NCI-H2029 treated with DMSO at 0.1 percent for 48 hours (cell line): ENCODE measurements around the gene SLC2A1.
"Not testable (repeated sequence)": the region's sequence is repeated elsewhere in the genome, so short reads cannot be mapped to it uniquely, and the experiment has no call there.

ENCODE experiments used
- DNase-seq: peaks from one replicate; lab custom pipeline; 2025; lab: John Stamatoyannopoulos, UW

The SLC2A1 gene

DNA sequence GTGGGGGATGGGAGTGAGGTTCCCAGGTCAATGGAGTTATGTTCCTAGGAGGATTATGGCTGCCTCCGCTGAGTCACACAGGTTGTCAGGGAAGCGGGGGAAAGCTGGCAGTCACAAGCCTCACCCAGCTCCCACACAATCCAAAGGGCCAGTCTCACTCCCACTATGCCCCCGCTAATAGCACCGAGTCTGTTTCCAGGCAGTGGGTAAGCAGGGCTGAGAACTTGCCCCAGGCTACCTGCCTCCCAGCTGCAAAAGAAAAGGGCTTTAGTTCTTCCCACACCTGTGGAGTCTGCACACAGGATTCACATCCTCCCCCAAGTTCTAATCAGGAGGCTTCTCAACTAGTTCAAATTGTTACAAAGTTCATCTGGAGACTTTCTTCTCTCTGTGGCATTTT, 58.7 kb downstream of the SLC2A1 start:
- not testable (repeated sequence) for DNase-seq

DNA sequence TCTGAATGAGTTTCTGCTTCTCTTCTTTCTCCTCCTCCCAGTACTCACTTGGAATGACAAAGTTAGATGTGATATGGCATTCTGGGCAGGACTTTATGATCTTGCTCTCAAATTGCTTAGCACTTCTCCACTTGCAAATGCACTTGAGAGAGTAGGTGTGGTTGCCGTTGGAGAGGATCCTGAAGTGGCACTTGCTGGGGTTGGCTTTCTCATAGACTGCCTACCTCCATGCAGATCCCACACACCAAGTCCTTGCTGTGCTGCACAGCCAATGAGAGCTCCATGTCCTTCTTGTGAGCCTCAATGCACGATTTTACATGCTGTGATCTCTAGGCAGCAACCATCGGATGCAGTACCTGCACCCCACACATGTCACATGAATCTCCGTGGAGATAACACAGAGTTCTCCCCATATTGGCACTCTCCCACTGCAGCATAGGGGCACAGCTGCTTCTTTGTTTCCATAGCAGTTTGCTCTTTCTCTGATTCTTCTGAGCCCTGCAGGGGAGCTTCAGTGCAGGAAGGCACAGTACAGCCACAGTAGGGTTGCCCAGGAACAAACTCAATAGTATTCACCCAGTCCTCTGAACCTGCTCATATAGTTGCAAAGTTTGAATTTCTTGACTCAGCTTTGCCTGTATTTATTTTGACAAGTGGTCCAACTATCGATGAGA, 67.1 kb downstream of the SLC2A1 start:
- peak; percentile 58 for DNase-seq

DNA sequence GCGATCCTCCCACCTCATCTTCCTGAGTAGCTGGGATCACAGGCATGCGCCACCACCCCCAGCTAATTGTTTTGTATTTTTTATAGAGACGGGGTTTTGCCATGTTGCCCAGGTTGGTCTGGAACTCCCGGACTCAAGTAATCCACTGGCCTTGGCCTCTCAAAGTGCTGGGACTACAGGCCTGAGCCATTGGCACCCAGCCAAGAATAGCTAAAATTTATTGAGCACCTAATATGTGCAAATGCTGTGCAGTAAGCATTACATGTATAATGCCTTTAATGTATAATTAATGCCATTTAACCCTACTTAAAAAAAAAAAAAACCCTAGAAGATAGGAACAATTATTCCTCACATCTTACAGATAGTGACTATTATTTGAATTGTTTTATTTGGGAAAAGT, 69.4 kb downstream of the SLC2A1 start:
- DNase-seq: no peak

DNA sequence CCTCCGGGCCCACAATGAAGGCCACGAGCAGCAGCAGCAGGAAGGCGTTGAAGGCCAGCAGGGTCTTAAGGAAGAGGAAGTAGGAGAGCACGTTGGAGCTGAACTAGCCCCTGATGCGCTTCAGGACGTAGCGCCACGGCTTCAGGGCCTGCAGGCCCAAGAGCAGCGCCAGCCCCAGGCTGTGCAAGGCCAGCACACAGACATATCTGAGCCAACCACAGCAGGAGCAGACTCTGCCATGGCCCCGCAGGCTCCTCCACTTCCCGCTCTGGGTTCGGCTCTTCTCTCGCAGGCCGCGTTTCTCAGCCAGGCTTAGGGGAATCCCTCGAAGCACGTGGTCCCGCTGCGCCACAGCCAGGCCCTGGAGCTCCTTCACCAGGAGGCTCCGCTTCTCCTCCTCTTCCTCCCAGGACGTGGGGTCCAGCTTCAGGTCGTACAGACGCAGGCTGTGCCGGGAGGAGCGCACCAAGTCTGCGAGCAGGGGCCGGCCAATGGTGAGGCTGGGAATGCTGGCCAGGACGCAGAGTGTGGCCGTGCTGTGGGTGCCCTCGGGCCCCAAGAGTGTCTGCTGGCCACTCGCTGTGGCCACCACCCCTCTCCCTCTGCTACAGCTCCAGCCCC, 70.5 kb downstream of the SLC2A1 start:
- no peak for DNase-seq

DNA sequence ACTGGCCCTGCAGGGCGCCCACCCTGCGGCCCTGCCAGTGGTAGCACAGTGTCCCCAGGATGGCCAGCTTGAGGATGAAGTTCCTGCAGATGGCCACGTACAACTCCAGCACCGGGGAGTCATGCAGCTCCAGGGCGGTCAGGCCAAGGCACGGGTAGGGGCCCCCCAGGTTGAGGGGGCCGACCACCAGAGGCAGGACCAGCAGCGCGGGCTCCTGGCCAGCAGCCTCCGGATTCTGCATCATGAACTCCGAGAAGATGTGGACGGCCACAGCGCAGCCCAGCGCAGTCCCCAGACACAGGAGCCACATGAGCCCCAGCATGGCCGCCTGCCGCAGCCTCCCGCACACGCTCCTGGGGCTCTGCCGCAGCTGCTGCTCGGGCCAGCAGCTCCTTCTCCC, 71.3 kb downstream of the SLC2A1 start:
- no peak for DNase-seq

DNA sequence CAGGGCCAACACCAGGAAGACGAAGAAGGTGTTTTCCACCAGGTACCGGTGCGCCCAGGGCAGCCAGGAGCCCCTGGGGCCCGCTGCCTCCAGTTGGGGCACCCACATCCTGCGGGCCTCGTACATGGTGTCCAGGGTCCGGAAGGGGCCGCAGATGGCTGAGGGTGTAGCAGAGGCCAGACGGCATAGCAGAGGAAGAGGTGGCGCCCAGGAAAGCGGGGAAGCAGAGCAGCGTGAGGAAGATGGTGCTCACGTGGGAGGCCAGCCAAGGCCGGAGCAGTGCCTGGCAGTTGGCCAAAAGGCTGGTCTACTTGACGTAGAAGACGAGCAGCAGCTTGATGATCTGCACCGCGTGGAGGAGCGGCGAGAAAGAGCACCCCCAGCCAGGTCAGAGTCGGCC, 71.9 kb downstream of the SLC2A1 start:
- peak; percentile 82 for DNase-seq

DNA sequence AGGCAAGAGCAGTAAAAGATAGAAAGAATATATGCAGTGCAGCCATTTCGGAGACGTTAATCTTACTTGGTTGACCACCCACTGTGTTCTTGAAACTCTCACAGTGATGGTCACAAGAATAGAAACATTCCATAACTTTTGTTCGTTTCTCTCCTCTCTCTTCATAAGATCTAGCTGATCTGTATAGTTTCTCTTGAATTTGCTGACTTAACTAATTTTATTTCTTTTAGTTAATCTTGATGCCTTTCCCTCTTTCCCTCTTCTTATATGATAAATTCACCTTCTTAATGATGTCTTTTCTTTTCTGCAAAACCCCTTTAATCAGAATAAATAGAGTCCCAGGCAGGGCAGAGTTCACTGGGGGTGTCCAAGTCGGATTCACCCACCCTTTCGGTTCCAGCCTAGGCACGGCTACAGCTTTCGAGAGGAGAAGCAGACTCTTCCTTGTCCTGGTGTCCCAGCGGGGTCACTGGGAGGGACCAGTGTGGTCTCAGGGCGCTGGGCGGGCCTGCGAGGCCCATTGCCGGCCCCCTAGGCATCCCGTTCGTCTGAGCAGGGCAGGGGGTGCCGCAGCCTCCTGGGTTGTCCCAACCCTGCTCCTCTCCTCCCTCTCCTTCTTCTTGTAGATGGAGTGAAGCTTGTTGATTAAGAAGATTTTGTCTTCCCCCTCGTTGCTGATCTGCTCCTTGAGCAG, 72.5 kb downstream of the SLC2A1 start:
- DNase-seq: no peak

- DNase-seq: no peak
Measured at GRCh38 chr1:42880384-42880783, 78.3 kb downstream of the SLC2A1 start.

DNA sequence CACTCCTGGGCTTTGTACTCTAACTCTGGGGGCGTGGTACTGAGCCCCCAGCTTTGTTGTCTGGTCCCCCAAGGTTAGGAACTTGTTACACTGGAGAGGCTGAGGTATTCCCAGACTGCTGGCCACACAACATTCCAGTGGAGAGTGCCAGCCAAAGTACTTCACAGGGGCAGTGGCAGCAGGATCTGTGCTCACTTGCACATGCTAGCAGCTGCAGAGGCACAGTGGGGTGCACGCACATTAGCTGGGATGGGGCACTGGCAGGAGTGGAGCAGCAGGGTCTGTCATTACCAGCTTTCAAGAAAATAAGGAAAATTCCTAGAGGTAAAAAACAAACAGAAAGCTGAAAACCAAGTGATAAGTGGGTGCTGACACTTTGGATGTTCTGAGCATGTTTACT, 81.3 kb downstream of the SLC2A1 start:
- no peak for DNase-seq

- DNase-seq: peak; percentile 80
Measured at GRCh38 chr1:42876009-42876408, 82.7 kb downstream of the SLC2A1 start.
